ENCODE results near the gene ATP6AP2. TPM values are rescaled to one million over a fixed set of nuclear protein-coding genes. Genes with fewer than 3 reads are reported as not detected.
"Not testable (repeated sequence)": the region's sequence is repeated elsewhere in the genome, so short reads cannot be mapped to it uniquely, and the experiment has no call there.

The ATP6AP2 gene
- total RNA-seq, 1 donor: 113 TPM

DNA sequence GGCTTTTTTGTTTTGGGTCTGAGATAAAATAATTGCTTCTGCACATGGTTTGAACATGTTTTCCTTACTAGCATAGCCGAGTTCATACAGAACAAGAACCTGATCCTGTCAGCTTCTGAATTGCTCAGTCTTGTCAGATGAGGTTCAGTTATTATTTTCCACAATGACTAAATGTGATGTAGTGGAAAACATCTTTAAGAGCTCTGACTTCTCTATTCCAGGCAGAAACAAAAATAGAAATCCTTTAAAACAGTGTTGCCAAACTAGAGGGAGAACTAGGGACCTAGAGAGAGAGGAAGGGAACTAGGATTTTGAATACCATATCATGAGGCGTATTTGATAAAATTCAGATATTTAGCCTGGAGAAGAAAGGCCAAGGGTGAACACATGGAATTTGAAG is 2.0 kb downstream of the ATP6AP2 start:
- no peak for DNase-seq (ENCODE audit: low read depth)
- TF ChIP-seq CTCF (IDR thresholded peaks at IDR 0.05; ENCODE audit: insufficient read depth, low read length): no peak
- no peak overlapping the region for H3K4me3 ChIP-seq (ENCODE audit: low read depth, low read length)

- not testable (repeated sequence) for DNase-seq (ENCODE audit: low read depth); H3K4me3 ChIP-seq (ENCODE audit: low read depth, low read length)
Measured at GRCh38 chrX:40587623-40588022, 6.9 kb downstream of the ATP6AP2 start.

- DNase-seq (ENCODE audit: low read depth); H3K4me3 ChIP-seq (ENCODE audit: low read depth, low read length): not testable (repeated sequence)
Measured at GRCh38 chrX:40589616-40590321, 9.0 kb downstream of the ATP6AP2 start.

DNA sequence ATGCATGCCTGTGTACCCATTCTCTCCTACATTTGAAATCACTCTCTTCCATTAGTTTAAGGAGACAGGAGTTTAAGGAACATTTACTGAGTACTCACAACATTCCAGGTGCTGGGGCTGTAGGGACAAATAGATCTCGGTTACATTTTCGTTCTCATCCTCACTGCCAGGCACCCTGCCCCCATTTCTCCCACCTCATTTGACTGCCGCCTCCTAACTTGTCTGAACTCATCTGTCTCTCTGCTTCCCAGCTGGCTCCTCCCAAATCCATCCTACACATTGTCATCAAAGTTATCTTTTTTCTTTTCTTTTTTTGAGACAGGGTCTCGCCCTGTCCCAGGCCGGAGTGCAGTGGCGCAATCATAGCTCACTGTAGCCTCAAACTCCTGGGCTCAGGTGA is 22.7 kb downstream of the ATP6AP2 start:
- H3K4me3 ChIP-seq (ENCODE audit: low read depth, low read length): no peak overlapping the region
- TF ChIP-seq CTCF (IDR thresholded peaks at IDR 0.05; ENCODE audit: insufficient read depth, low read length): no peak
- no peak for DNase-seq (ENCODE audit: low read depth)

GRCh38 chrX:40607381-40607780 is 26.6 kb downstream of the ATP6AP2 start:
- H3K4me3 ChIP-seq (ENCODE audit: low read depth, low read length): no peak overlapping the region
- DNase-seq (ENCODE audit: low read depth): no peak
- TF ChIP-seq CTCF (IDR thresholded peaks at IDR 0.05; ENCODE audit: insufficient read depth, low read length): no peak

DNA sequence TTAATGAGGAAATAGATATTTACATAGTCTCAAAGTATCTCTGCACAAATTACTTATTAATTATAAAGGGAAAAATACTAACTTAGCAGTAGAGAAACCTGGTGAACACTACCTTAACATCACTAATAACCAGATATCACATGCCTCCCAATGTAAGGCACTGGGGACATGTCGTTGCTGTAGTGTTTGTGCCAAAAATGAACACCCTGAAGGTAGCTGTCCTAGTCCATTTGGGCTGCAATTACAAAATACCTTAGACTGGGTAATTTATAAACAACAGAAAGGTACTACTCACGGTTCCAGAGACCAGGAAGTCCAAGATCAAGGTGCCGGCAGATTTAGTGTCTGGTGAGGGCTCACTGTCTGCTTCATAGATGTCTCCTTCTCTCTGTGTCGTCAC is 31.7 kb downstream of the ATP6AP2 start:
- no peak for DNase-seq (ENCODE audit: low read depth)
- H3K4me3 ChIP-seq (ENCODE audit: low read depth, low read length): no peak overlapping the region
- TF ChIP-seq CTCF (IDR thresholded peaks at IDR 0.05; ENCODE audit: insufficient read depth, low read length): no peak

- DNase-seq (ENCODE audit: low read depth): no peak
- TF ChIP-seq CTCF (IDR thresholded peaks at IDR 0.05; ENCODE audit: insufficient read depth, low read length): no peak
- H3K4me3 ChIP-seq (ENCODE audit: low read depth, low read length): no peak overlapping the region
Measured at GRCh38 chrX:40615976-40616375, 35.2 kb downstream of the ATP6AP2 start.

GRCh38 chrX:40617566-40617965 is 36.8 kb downstream of the ATP6AP2 start:
- no peak for TF ChIP-seq CTCF (IDR thresholded peaks at IDR 0.05; ENCODE audit: insufficient read depth, low read length)
- no peak for DNase-seq (ENCODE audit: low read depth)
- no peak overlapping the region for H3K4me3 ChIP-seq (ENCODE audit: low read depth, low read length)

Measured in fibroblast of the aortic adventitia (primary cell).